Breast epithelium (tissue), 3 donors: ENCODE results near the gene GAS6.

ENCODE experiments used
- CTCF ChIP-seq, 3 donors: fragments of 450-650 bp; IDR thresholded peaks; one replicate each; pipeline ENCODE4 v1.5.1; 2016 to 2017; ENCODE audit warnings: antibody characterized with exemption in 3 of 3, mild to moderate bottlenecking in 3 of 3, moderate library complexity in 3 of 3
- POLR2A ChIP-seq: fragments of 450-650 bp; IDR thresholded peaks from one replicate; pipeline ENCODE4 v1.6.1; 2016; ENCODE audit warnings: antibody characterized with exemption, mild to moderate bottlenecking, moderate library complexity
- POLR2AphosphoS5 ChIP-seq, 3 donors: sonication (generic); formaldehyde crosslinking; IDR thresholded peaks; one replicate each; pipeline ENCODE4 v1.6.1; 2017; ENCODE audit warnings: antibody characterized with exemption in 3 of 3

- TF ChIP-seq POLR2A (no peak), CTCF (IDR thresholded peaks at IDR 0.05) (no peak), POLR2AphosphoS5 (IDR thresholded peaks at IDR 0.05) (no peak)
Observed at GRCh38 chr13:113819731-113820715, 43.9 kb downstream of the GAS6 start.
